Bone marrow (tissue), 2 donors: ENCODE measurements around the gene HDLBP.

ENCODE experiments used
- DNase-seq, 2 donors: peaks; one replicate each; lab custom pipeline; 2025; lab: John Stamatoyannopoulos, UW

The HDLBP gene

GRCh38 chr2:241190291-241190981 is 125.0 kb downstream of the HDLBP start:
- DNase-seq = no peak

GRCh38 chr2:241189856-241190201 is 125.6 kb downstream of the HDLBP start:
- DNase-seq = no peak

- DNase-seq = no peak
These were observed 126.2 kb downstream of the HDLBP start for GRCh38 chr2:241189093-241189855.

DNA sequence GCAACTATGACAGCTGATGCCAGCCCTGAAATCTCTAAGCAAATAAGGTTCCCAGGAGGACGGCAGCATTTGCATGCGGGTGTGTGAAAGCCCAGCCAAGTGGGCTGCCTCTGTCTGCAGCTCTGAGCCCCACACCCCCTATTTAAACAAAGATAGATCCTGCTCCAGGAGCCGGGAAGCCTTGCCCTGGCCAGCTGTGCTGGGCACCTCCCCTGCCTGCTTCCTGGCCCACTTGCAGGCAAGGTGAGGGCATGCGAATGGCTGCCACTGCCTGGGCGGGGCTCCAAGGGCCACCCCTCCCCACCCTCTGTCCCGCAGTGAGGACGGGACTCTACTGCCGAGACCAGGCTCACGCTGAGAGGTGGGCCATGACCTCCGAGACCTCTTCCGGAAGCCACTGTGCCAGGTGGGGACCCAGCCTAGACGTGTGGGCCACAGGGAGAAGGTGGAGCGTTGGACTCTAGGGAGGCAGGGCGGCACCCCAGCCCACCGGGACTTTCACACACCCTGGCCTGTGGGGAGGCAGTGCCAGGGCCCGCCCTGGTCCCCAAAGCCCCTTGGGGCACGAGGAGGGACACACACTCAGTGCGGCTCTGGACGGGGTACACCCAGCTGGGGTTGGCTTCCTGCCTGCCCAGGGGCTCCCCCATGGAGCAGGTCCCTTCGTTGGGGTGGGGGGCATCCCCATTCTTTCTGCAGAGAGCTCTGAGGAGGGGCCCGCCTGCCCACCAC is 126.9 kb downstream of the HDLBP start, which contains the start of gene ANO7:
Gene ANO7 (plus strand): TSS at position 317 of the 732 bp plus-strand sequence. CDS start 1,387 bp downstream, outside the sequence.
- no peak for DNase-seq

- DNase-seq = no peak
These were observed 127.6 kb downstream of the HDLBP start for GRCh38 chr2:241187918-241188234.

GRCh38 chr2:241187101-241187917 is 128.2 kb downstream of the HDLBP start:
- no peak for DNase-seq

DNA sequence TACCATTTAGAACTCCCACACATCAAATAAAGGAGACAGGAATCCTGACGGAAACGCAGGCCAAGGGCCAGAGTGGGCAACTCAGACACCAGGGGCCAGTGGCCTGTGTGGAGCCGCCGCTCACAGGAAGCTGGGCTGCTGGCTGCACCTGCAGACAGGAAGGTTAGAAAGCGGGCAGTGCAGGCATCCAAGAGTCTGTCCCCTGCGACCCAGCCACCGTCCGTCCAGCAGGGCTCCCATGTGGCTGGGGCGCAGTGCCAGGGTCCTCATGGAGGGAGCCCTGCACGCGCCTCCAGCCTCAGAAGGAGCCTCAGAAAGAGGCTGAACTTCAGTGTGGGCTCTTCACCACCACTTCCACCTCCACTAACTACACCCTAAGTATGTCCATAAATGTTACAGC is 129.5 kb downstream of the HDLBP start:
- DNase-seq = no peak

DNA sequence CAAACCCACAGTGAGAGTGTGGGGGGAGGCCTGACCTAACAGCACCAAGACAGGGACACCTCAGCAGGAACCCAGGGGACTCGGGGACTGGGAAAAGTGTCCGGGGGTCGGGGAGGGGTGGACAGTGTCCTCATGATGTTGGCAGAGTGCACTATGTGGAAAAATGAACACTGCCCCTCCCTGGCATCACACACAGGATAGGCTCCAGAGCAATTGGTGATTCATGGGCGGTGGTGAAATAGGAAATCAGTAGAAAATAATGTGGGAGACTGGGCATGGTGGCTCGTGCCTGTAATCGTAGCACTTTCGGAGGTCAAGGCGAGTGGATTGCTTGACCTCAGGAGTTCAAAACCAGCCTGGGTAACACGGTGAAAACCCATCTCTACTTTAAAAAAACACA is 130.6 kb downstream of the HDLBP start:
- no peak for DNase-seq

GRCh38 chr2:241183221-241183620 is 132.3 kb downstream of the HDLBP start:
- no peak for DNase-seq

- DNase-seq = no peak
These were observed 132.8 kb downstream of the HDLBP start for GRCh38 chr2:241182531-241183133.

- no peak for DNase-seq
These were observed 133.3 kb downstream of the HDLBP start for GRCh38 chr2:241182126-241182525.

- no peak for DNase-seq
These were observed 135.0 kb downstream of the HDLBP start for GRCh38 chr2:241180495-241180894.

- no peak for DNase-seq
These were observed 135.6 kb downstream of the HDLBP start for GRCh38 chr2:241179899-241180298.

GRCh38 chr2:241178961-241179360 is 136.5 kb downstream of the HDLBP start:
- DNase-seq = no peak

DNA sequence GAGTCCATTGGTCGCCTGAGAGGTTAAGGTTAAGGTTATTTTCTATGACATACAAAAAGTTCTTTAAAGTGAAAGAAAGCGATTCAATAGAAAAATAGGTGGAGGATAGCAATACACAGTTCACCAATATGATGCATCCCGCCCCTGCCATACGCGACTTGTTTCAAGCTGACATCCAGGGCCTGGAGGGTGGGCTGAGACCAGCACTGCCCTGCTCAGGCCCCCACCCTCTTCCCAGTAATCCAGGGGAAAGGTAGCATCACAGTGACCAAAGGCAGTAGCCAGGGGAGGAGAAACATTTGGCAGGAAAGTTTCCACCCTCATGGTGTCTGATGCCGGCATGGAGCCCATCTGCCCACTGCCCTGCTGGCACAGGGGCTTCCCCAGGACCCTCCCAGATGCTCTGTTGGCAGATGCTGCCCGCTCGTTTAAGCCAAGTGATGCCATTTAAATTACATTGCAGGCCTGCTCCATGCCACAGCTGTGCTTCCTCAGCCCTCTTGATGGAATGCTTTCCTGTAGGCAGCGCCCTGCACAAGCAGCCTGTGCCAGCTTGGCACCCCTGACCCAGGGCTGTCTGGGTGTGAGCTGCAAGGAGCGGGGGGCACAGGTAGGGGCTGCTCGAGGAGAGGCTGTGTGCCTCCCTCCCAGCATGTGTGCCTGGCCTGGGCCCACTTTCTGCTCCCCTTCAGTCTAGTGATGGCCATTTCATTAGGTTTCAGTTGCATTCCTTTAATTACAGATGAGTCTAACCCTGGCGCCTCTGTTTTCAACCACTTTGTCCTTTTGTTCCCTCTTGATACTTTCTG is 137.7 kb downstream of the HDLBP start:
- DNase-seq = no peak
